Keratinocyte (primary cell): ENCODE data around the gene CREB5. TPM values are rescaled to one million over a fixed set of nuclear protein-coding genes. Genes with fewer than 3 reads are reported as not detected.

Experiments used
- DNase-seq: peaks from one replicate; pipeline ENCODE4 v3.0.0-alpha.2; 2011; ENCODE audit warnings: low read depth, missing footprints, low spot score
- FAIRE-seq: peaks from 2 replicates; lab custom pipeline; 2011; peaks lifted over from hg19 to GRCh38; lab: Jason Lieb, UNC
- H2AFZ ChIP-seq: 2 replicates; pipeline ENCODE4 v1.6.0; 2012; ENCODE audit warnings: low read length, control low read depth, inconsistent platforms; ENCODE audit not compliant: control insufficient read depth
- H3K27ac ChIP-seq: 2 replicates; pipeline ENCODE4 v1.5.1; 2011; ENCODE audit warnings: low read length; ENCODE audit not compliant: control insufficient read depth, insufficient read depth
- H3K27me3 ChIP-seq: 3 replicates; pipeline ENCODE4 v1.6.0; 2011; ENCODE audit warnings: low read length; ENCODE audit not compliant: control insufficient read depth, insufficient read depth; ENCODE audit errors: extremely low read depth
- H3K36me3 ChIP-seq, 2 experiments: 2 replicates in 1 of 2; 3 replicates in 1 of 2; pipeline ENCODE4 v1.5.1; 2011; ENCODE audit warnings: low read length in 2 of 2, mild to moderate bottlenecking in 1 of 2; ENCODE audit not compliant: control insufficient read depth in 2 of 2, insufficient read depth in 2 of 2; ENCODE audit errors: extremely low read depth in 1 of 2
- H3K4me1 ChIP-seq: 3 replicates; pipeline ENCODE4 v1.5.1; 2011; ENCODE audit warnings: low read length; ENCODE audit not compliant: control insufficient read depth, insufficient read depth; ENCODE audit errors: extremely low read depth
- H3K4me2 ChIP-seq: 3 replicates; pipeline ENCODE4 v1.6.0; 2011; ENCODE audit warnings: low read depth, low read length; ENCODE audit not compliant: control insufficient read depth, insufficient read depth; ENCODE audit errors: extremely low read depth
- H3K4me3 ChIP-seq, 3 experiments: fragments of 200-600 bp in 1 of 3; sonication (generic) in 1 of 3; 2 replicates in 2 of 3; 3 replicates in 1 of 3; pipeline ENCODE4 v1.5.1; 2011 to 2016; ENCODE audit warnings: low read length in 3 of 3, mild to moderate bottlenecking in 3 of 3, control low read depth in 2 of 3, inconsistent platforms in 1 of 3, low read depth in 1 of 3, mixed read lengths in 1 of 3, mixed run types in 1 of 3, moderate library complexity in 1 of 3; ENCODE audit not compliant: control insufficient read depth in 2 of 3, insufficient read depth in 2 of 3; ENCODE audit errors: extremely low read depth in 1 of 3
- H3K79me2 ChIP-seq: 2 replicates; pipeline ENCODE4 v1.6.0; 2012; ENCODE audit warnings: low read length; ENCODE audit not compliant: control insufficient read depth, insufficient read depth
- H3K9ac ChIP-seq: 3 replicates; pipeline ENCODE4 v1.6.0; 2011; ENCODE audit warnings: low read length; ENCODE audit not compliant: control insufficient read depth, insufficient read depth; ENCODE audit errors: extremely low read depth
- H3K9me1 ChIP-seq: 3 replicates; pipeline ENCODE4 v1.6.0; 2011; ENCODE audit warnings: low read length; ENCODE audit not compliant: control insufficient read depth, insufficient read depth; ENCODE audit errors: extremely low read depth
- H3K9me3 ChIP-seq: 2 replicates; pipeline ENCODE4 v1.5.1; 2012; ENCODE audit warnings: low read depth, low read length; ENCODE audit not compliant: control insufficient read depth
- H4K20me1 ChIP-seq: 3 replicates; pipeline ENCODE4 v1.6.0; 2011; ENCODE audit warnings: low read length; ENCODE audit not compliant: control insufficient read depth, insufficient read depth; ENCODE audit errors: extremely low read depth
- EZH2 ChIP-seq: IDR thresholded peaks from one replicate; pipeline ENCODE4 v1.6.1; 2012; ENCODE audit warnings: inconsistent platforms, mild to moderate bottlenecking, low read length, moderate library complexity
- dilution Hi-C: fragments of 300-500 bp; cut with MboI; formaldehyde crosslinking; loops from one replicate; pipeline ENCODE4 v1.7.0; 2020; ENCODE audit warnings: low sequenced_read_pairs; ENCODE audit not compliant: extremely low pct_ligation_motif_present
- polyA plus RNA-seq, 5 experiments: library from polyadenylated mRNA; depleted of rRNA in 3 of 5; stranded (reverse) in 3 of 5; stranded (forward) in 1 of 5; unstranded in 1 of 5; fragments of >200 nt; gene quantifications; 1 replicate in 1 of 5; 2 replicates in 3 of 5; 3 replicates in 1 of 5; pipeline versions ENCODE4 v1.2.1 to v1.2.3, GENCODE V29; 2011 to 2012; ENCODE audit warnings: missing spikeins in 2 of 5, low read depth in 1 of 5, low replicate concordance in 1 of 5
- TF ChIP-seq, protein P1 (sequence below), 3 experiments: IDR thresholded peaks in 1 of 3; conservative IDR thresholded peaks in 1 of 3; optimal IDR thresholded peaks in 1 of 3; 2 replicates in 2 of 3; 3 replicates in 1 of 3; pipeline versions ENCODE3 to v1.5.1; 2011; ENCODE audit warnings: low read length in 3 of 3, mild to moderate bottlenecking in 3 of 3, moderate library complexity in 2 of 3, control low read depth in 1 of 3, inconsistent platforms in 1 of 3; ENCODE audit not compliant: insufficient read depth in 2 of 3; ENCODE audit errors: extremely low read depth in 1 of 3

The CREB5 gene
- polyA plus RNA-seq, 1 donor (not counting 4 experiments of a cell fraction or from before 2014, with no cell fraction given), result 7.9 TPM

DNA sequence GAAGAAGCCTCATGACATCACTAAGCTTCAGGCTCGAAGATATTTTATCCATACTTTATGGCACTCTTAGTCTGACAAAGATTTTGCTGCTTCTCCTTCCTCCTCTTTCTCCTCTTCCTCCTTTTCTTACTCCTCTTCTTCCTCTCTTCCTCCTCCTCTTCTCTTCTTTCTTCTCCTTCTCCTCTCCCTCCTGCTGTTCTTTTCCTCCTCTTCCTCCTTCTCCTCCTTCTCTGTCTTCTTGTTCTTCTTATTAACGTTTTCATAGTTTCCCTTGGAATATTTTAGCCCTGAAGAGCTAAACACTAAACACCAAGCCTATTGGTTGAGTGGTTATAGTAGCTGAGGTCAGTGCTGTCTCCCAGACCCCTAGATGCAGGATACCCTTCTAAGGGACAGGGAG is 137.7 kb downstream of the CREB5 start:
- Histone ChIP-seq H3K4me3 (no peak overlapping the region), H2AFZ (no peak overlapping the region), H3K36me3 (no peaks in the 10 kb centered on the region), H3K79me2 (no peaks in the 10 kb centered on the region), H3K27ac (no peak overlapping the region), H3K9ac (no peak overlapping the region), H4K20me1 (no peaks in the 10 kb centered on the region), H3K27me3 (peaks cover 27% of the 10 kb centered on the region), H3K9me3 (no peaks in the 10 kb centered on the region), H3K9me1 (no peaks in the 10 kb centered on the region), H3K4me1 (no peaks in the 10 kb centered on the region), H3K4me2 (no peak overlapping the region)
- dilution Hi-C loops, result no loop called here
- TF ChIP-seq, protein P1, sequence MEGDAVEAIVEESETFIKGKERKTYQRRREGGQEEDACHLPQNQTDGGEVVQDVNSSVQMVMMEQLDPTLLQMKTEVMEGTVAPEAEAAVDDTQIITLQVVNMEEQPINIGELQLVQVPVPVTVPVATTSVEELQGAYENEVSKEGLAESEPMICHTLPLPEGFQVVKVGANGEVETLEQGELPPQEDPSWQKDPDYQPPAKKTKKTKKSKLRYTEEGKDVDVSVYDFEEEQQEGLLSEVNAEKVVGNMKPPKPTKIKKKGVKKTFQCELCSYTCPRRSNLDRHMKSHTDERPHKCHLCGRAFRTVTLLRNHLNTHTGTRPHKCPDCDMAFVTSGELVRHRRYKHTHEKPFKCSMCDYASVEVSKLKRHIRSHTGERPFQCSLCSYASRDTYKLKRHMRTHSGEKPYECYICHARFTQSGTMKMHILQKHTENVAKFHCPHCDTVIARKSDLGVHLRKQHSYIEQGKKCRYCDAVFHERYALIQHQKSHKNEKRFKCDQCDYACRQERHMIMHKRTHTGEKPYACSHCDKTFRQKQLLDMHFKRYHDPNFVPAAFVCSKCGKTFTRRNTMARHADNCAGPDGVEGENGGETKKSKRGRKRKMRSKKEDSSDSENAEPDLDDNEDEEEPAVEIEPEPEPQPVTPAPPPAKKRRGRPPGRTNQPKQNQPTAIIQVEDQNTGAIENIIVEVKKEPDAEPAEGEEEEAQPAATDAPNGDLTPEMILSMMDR (optimal IDR thresholded peaks at IDR 0.05 in 1 of 3, IDR thresholded peaks at IDR 0.05 in 1 of 3, conservative IDR thresholded peaks at IDR 0.05 in 1 of 3; ENCODE audit: extremely low read depth in 1 of 3, insufficient read depth in 2 of 3, low read length in 3 of 3), result no peak
- no peak for TF ChIP-seq EZH2
- FAIRE-seq (no peak), DNase-seq (no peak)

DNA sequence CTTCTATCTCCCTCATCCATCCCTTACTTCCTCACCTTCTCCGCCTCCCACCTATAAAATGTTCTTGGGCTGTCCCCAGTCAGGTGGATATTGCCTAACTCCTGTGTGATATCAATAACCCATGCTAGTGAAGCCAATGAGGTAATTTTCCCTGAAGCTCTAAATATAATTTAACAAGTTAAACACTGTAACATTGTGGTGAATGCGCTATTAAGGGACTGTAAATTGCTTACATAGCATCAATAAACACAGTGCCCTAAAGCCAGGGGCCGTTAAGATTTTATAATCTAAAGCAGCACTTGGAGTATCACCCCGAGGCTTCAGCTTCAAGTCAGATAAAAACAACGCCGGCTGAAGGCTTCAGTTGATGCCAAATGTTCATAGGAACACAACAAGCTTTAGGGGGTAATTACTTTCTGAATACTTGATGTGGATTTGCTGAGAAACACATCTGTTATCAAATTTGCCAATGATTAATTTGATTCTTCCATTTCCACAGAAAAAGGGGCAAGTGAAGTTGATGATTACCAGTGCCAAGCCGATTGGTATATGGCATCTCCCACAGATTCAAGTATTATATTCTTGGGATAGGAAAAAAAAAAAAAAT is 138.4 kb downstream of the CREB5 start:
- H3K36me3 ChIP-seq, result no peaks in the 10 kb centered on the region
- dilution Hi-C loops, result no loop called here
- no peak overlapping the region for H2AFZ ChIP-seq
- H3K27ac ChIP-seq, result no peak overlapping the region
- H3K4me2 ChIP-seq, result no peak overlapping the region
- no peaks in the 10 kb centered on the region for H3K9me3 ChIP-seq
- TF ChIP-seq, protein P1 (optimal IDR thresholded peaks at IDR 0.05 in 1 of 3, IDR thresholded peaks at IDR 0.05 in 1 of 3, conservative IDR thresholded peaks at IDR 0.05 in 1 of 3; ENCODE audit: extremely low read depth in 1 of 3, insufficient read depth in 2 of 3, low read length in 3 of 3), result no peak
- no peak for TF ChIP-seq EZH2
- H3K9me1 ChIP-seq, result no peaks in the 10 kb centered on the region
- no peaks in the 10 kb centered on the region for H4K20me1 ChIP-seq
- H3K9ac ChIP-seq, result no peak overlapping the region
- H3K4me3 ChIP-seq, result no peak overlapping the region
- no peaks in the 10 kb centered on the region for H3K4me1 ChIP-seq
- H3K27me3 ChIP-seq, result peaks cover 27% of the 10 kb centered on the region
- DNase-seq (no peak), FAIRE-seq (no peak)
- no peaks in the 10 kb centered on the region for H3K79me2 ChIP-seq
